SU-DHL-6 (cell line): ENCODE results near the gene PPP2R3B.
"Not testable (repeated sequence)": the region's sequence is repeated elsewhere in the genome, so short reads cannot be mapped to it uniquely, and the experiment has no call there.

Experiments used
- H2AFZ ChIP-seq: fragments of 200-600 bp; sonication (generic); 2 replicates; pipeline ENCODE4 v1.6.1; 2014; ENCODE audit warnings: low read depth, mild to moderate bottlenecking, moderate library complexity, mixed read lengths, antibody characterized with exemption, low read length; ENCODE audit not compliant: severe bottlenecking
- H3F3A ChIP-seq: fragments of 200-600 bp; shearing (Covaris generic); 2 replicates; pipeline ENCODE4 v1.6.0; 2016; ENCODE audit warnings: antibody characterized with exemption, mild to moderate bottlenecking; ENCODE audit not compliant: insufficient read depth
- H3K27ac ChIP-seq: fragments of 200-600 bp; sonication (generic); 2 replicates; pipeline ENCODE4 v1.5.1; 2016; ENCODE audit warnings: low read depth, mild to moderate bottlenecking, low read length, moderate library complexity, mixed read lengths
- H3K27me3 ChIP-seq: fragments of 200-600 bp; sonication (generic), shearing (Covaris generic); 2 replicates; pipeline ENCODE4 v1.6.0; 2014; ENCODE audit warnings: mild to moderate bottlenecking, low read length
- H3K36me3 ChIP-seq: fragments of 200-600 bp; sonication (generic); 2 replicates; pipeline ENCODE4 v1.6.1; 2014; ENCODE audit warnings: mild to moderate bottlenecking, low read length, mixed read lengths
- H3K4me2 ChIP-seq: fragments of 300-600, 200-600 bp; shearing (Covaris generic), sonication (generic); 2 replicates; pipeline ENCODE4 v1.6.0; 2014; ENCODE audit warnings: low read length, low read depth, mild to moderate bottlenecking; ENCODE audit not compliant: poor library complexity, severe bottlenecking
- H3K4me3 ChIP-seq: fragments of 200-600 bp; sonication (generic); 2 replicates; pipeline ENCODE4 v1.5.1; 2014; ENCODE audit warnings: antibody characterized with exemption, low read length, mild to moderate bottlenecking, mixed read lengths; ENCODE audit not compliant: insufficient read depth, poor library complexity, severe bottlenecking
- H3K79me2 ChIP-seq: fragments of 200-600 bp; sonication (generic); 2 replicates; pipeline ENCODE4 v1.6.1; 2014; ENCODE audit warnings: mild to moderate bottlenecking, low read length, moderate library complexity; ENCODE audit not compliant: insufficient read depth
- H3K9ac ChIP-seq: fragments of 200-600 bp; sonication (generic); 2 replicates; pipeline ENCODE4 v1.7.0; 2014; ENCODE audit warnings: mild to moderate bottlenecking, low read length
- H3K9me2 ChIP-seq: fragments of 200-600 bp; sonication (generic); replicated peaks from 2 replicates; pipeline ENCODE4 v1.6.1; 2014; ENCODE audit warnings: low read length; ENCODE audit not compliant: insufficient read depth
- H3K9me3 ChIP-seq: fragments of 200-600 bp; sonication (generic); 2 replicates; pipeline ENCODE4 v1.6.1; 2014; ENCODE audit warnings: low read length, mixed read lengths; ENCODE audit not compliant: insufficient read depth
- H4K20me1 ChIP-seq: fragments of 200-600 bp; sonication (generic); 2 replicates; pipeline ENCODE4 v1.6.1; 2014; ENCODE audit warnings: low read depth, mild to moderate bottlenecking, antibody characterized with exemption, low read length, moderate library complexity, mixed read lengths
- EZH2phosphoT487 ChIP-seq: fragments of 200-600 bp; sonication (generic), shearing (Covaris generic); conservative IDR thresholded peaks from 2 replicates; pipeline ENCODE4 v1.6.1; 2018; ENCODE audit warnings: mild to moderate bottlenecking, antibody characterized with exemption, low read length, moderate library complexity, mixed read lengths
- TF ChIP-seq, protein P1 (sequence below): fragments of 200-600 bp; sonication (generic); IDR thresholded peaks from one replicate; pipeline ENCODE4 v1.5.1; 2017; ENCODE audit warnings: antibody characterized with exemption, mild to moderate bottlenecking, low read length, moderate library complexity; ENCODE audit not compliant: insufficient read depth, poor library complexity, severe bottlenecking

The PPP2R3B gene

DNA sequence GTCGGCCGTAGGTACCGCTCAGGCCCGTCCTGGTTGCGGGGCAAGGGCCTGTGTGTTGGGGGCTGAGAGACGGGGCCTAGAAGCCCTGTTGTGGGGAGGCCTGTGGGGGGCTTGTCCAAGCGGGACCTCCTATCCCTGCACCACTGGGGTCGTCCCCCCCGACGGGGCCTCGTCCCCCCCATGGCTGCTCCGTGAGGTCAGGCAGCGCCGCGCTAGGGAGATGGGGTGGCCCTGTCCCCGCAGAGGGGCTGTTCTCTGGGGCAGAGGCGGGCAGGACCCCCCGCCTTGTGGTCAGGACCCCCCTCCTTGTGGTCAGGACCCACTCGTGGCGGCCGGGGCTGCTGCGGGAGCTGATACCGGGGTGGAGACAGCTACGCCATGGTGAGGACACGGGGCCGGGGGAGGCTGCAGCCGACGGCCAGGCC is 56.0 kb downstream of the PPP2R3B start:
- Histone ChIP-seq H3K9me3 (no peaks in the 10 kb centered on the region), H3K9me2 (no peaks in the 10 kb centered on the region), H3K9ac (no peak overlapping the region), H3K36me3 (no peaks in the 10 kb centered on the region), H2AFZ (no peak overlapping the region), H3K27ac (no peak overlapping the region), H3K79me2 (no peaks in the 10 kb centered on the region), H3K27me3 (no peaks in the 10 kb centered on the region), H3F3A (no peaks in the 10 kb centered on the region), H3K4me2 (no peak overlapping the region), H3K4me3 (no peak overlapping the region), H4K20me1 (no peaks in the 10 kb centered on the region)
- TF ChIP-seq, protein P1, sequence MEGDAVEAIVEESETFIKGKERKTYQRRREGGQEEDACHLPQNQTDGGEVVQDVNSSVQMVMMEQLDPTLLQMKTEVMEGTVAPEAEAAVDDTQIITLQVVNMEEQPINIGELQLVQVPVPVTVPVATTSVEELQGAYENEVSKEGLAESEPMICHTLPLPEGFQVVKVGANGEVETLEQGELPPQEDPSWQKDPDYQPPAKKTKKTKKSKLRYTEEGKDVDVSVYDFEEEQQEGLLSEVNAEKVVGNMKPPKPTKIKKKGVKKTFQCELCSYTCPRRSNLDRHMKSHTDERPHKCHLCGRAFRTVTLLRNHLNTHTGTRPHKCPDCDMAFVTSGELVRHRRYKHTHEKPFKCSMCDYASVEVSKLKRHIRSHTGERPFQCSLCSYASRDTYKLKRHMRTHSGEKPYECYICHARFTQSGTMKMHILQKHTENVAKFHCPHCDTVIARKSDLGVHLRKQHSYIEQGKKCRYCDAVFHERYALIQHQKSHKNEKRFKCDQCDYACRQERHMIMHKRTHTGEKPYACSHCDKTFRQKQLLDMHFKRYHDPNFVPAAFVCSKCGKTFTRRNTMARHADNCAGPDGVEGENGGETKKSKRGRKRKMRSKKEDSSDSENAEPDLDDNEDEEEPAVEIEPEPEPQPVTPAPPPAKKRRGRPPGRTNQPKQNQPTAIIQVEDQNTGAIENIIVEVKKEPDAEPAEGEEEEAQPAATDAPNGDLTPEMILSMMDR, result no peak
- TF ChIP-seq EZH2phosphoT487, result no peak

DNA sequence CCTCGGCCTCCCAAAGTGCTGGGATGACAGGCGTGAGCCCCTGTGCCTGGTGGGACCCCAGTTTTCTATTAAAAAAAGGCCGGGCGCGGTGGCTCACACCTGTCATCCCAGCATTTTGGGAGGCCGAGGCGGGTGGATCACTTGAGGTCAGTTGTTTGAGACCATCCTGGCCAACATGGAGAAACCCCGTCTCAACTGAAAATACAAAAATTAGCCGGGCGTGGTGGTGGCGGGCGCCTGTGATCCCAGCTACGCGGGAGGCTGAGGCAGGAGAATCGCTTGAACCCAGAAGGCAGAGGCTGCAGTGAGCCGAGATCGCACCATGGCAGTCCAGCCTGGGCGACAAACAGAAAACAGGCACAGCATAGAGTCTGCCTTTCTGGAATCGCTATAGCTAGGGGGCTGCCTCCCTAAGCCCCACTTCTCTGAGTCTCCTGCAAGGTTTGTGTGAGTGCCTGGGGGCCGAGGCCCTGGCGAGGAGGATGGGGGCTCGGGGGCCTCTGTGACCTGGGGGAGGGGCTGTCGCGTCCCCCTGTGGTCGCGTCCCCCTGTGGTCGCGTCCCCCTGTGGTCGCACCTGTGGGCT is 56.5 kb downstream of the PPP2R3B start:
- not testable (repeated sequence) for H3K27ac ChIP-seq, H3K9me3 ChIP-seq, H3K4me2 ChIP-seq, H3K27me3 ChIP-seq, H4K20me1 ChIP-seq, H3K79me2 ChIP-seq, H3K4me3 ChIP-seq, H3K36me3 ChIP-seq, H3K9ac ChIP-seq, H2AFZ ChIP-seq, H3K9me2 ChIP-seq, H3F3A ChIP-seq

DNA sequence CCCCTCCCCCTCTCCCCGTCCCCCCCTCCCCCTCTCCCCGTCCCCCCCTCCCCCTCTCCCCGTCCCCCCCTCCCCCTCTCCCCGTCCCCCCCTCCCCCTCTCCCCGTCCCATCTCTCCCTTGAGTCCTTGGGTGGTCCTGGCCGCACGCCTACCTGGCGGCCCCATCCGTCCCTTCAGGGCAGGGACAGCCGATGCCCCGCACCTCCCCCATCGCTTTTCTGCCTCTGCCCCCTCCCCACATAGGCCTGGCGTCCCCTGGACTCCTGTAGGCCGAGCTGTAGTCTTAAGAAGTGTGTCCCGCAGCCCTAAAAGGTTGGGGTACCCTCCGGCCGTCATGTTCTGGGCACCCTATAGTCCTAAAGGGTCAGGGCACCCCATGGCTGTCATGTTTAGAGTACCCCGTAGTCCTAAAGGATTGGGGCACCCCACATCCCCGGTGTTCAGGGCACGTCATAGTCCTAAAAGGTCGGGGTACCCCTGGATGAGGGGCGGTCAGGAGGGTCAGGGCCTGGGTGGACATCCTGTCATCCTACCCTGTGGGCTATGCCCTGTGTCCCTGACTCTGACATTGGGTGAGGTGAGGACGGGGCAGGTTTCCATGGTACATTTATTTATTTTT is 57.3 kb downstream of the PPP2R3B start:
- no peak overlapping the region for H3K27ac ChIP-seq
- no peaks in the 10 kb centered on the region for H3F3A ChIP-seq
- H3K9me3 ChIP-seq, result no peaks in the 10 kb centered on the region
- H3K4me3 ChIP-seq, result no peak overlapping the region
- TF ChIP-seq, protein P1, result no peak
- no peak for TF ChIP-seq EZH2phosphoT487
- H3K9me2 ChIP-seq, result no peaks in the 10 kb centered on the region
- no peak overlapping the region for H3K4me2 ChIP-seq
- no peaks in the 10 kb centered on the region for H3K79me2 ChIP-seq
- no peaks in the 10 kb centered on the region for H3K36me3 ChIP-seq
- no peak overlapping the region for H2AFZ ChIP-seq
- H3K27me3 ChIP-seq, result no peaks in the 10 kb centered on the region
- H3K9ac ChIP-seq, result no peak overlapping the region
- no peaks in the 10 kb centered on the region for H4K20me1 ChIP-seq

DNA sequence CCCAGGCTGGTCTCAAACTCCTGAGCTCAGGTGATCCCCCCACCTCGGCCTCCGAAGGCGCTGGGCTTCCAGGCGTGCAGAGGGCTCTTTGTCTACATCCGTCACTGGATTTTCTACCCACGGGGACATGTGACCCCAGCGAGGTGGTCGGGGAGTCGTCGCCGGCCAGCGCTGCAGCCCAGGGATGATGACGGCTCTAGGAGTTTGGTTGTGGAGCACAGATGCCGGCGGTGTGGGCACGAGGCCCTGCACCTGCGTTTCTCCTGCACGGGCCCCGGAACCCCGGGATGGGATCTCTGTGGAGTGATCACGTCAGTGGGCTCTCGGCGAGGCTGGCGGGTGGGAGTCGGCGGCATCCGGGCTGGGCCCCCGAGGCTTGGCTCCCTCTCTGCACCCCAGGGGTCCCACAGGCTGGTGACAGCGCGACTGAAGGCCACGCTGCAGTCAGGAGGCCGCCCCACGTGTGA is 59.0 kb downstream of the PPP2R3B start:
- H3K79me2 ChIP-seq, result no peaks in the 10 kb centered on the region
- no peak overlapping the region for H3K9ac ChIP-seq
- H4K20me1 ChIP-seq, result no peaks in the 10 kb centered on the region
- H3K9me3 ChIP-seq, result no peaks in the 10 kb centered on the region
- H3K4me3 ChIP-seq, result no peak overlapping the region
- no peaks in the 10 kb centered on the region for H3K27me3 ChIP-seq
- H3K27ac ChIP-seq, result no peak overlapping the region
- no peak overlapping the region for H3K4me2 ChIP-seq
- H3K36me3 ChIP-seq, result no peaks in the 10 kb centered on the region
- no peaks in the 10 kb centered on the region for H3K9me2 ChIP-seq
- H2AFZ ChIP-seq, result no peak overlapping the region
- TF ChIP-seq, protein P1, result no peak
- no peak for TF ChIP-seq EZH2phosphoT487
- H3F3A ChIP-seq, result no peaks in the 10 kb centered on the region

DNA sequence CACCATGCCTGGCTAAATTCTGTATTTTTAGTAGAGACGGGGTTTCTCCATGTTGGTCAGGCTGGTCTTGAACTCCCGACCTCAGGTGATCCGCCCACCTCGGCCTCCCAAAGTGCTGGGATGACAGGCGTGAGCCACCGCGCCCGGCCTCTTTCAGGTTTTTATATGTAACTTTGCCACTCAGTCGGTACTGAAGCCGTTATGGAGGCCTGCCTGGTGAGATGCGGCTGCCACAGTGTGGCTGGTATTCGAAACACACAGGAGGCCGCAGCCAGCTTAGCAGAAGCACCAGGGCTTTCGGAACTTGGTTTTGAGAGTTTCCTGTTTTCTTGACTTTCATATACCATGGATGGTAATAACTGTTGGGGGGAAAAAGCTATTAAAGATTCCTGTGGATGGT is 62.0 kb downstream of the PPP2R3B start:
- not testable (repeated sequence) for H3K27ac ChIP-seq, H3K79me2 ChIP-seq, H3F3A ChIP-seq, H3K4me2 ChIP-seq, H3K9me2 ChIP-seq, H4K20me1 ChIP-seq, H2AFZ ChIP-seq, H3K9ac ChIP-seq, H3K36me3 ChIP-seq, H3K27me3 ChIP-seq, H3K4me3 ChIP-seq, H3K9me3 ChIP-seq
